ENCODE data around the gene ERGIC3.

DNA sequence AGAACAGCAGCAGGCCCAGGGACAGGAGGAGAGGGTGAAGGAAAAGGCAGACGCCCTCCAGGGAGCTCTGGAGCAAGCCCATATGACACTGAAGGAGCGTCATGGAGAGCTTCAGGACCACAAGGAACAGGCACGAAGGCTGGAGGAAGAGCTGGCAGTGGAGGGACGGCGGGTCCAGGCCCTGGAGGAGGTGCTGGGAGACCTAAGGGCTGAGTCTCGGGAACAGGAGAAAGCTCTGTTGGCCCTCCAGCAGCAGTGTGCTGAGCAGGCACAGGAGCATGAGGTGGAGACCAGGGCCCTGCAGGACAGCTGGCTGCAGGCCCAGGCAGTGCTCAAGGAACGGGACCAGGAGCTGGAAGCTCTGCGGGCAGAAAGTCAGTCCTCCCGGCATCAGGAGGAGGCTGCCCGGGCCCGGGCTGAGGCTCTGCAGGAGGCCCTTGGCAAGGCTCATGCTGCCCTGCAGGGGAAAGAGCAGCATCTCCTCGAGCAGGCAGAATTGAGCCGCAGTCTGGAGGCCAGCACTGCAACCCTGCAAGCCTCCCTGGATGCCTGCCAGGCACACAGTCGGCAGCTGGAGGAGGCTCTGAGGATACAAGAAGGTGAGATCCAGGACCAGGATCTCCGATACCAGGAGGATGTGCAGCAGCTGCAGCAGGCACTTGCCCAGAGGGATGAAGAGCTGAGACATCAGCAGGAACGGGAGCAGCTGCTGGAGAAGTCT, 37.9 kb upstream of the ERGIC3 start:
- TF ChIP-seq POLR2A (IDR thresholded peaks at IDR 0.05; ENCODE audit: low read depth, low read length) (no peak), TAF1 (IDR thresholded peaks at IDR 0.05; ENCODE audit: borderline replicate concordance, low read depth, low read length) (no peak)

Data from GM12892 (cell line).